K562 (cell line): ENCODE results near the gene RINL. TPM values are rescaled to one million over a fixed set of nuclear protein-coding genes. Genes with fewer than 3 reads are reported as not detected.

ENCODE experiments used
- BHLHE40 ChIP-seq: IDR thresholded peaks from 2 replicates; pipeline ENCODE4 v1.6.1; 2011; ENCODE audit warnings: low read length, improper control_type of control experiment
- EZH2 ChIP-seq: IDR thresholded peaks from 2 replicates; pipeline ENCODE4 v1.6.1; 2012; ENCODE audit warnings: low read depth, mild to moderate bottlenecking, inconsistent platforms, low read length, borderline replicate concordance
- MAZ ChIP-seq, 2 experiments: fragments of 450-650 bp in 1 of 2; sonication (generic) in 1 of 2; formaldehyde crosslinking; IDR thresholded peaks in 1 of 2; conservative IDR thresholded peaks in 1 of 2; 2 replicates each; pipeline versions ENCODE4 v1.4.0 to v1.5.0; 2020; ENCODE audit warnings: mild to moderate bottlenecking in 1 of 2, missing genetic modification reagents in 1 of 2
- MYC ChIP-seq, 2 experiments: fragments of 250-450 bp in 1 of 2; sonication (Bioruptor Pico) in 1 of 2; IDR thresholded peaks; 2 replicates each; pipeline versions ENCODE4 v1.5.1 to v1.6.1; 2012 to 2021; ENCODE audit warnings: low read depth in 2 of 2, borderline replicate concordance in 1 of 2, improper control_type of control experiment in 1 of 2, low read length in 1 of 2, mild to moderate bottlenecking in 1 of 2, moderate library complexity in 1 of 2
- NFATC3 ChIP-seq: fragments of 450-650 bp; IDR thresholded peaks from 2 replicates; pipeline ENCODE4 v1.6.1; 2017; ENCODE audit warnings: mild to moderate bottlenecking
- RERE ChIP-seq: sonication (generic); formaldehyde crosslinking; IDR thresholded peaks from 2 replicates; pipeline ENCODE4 v1.8.0; 2023; ENCODE audit warnings: missing genetic modification reagents, mild to moderate bottlenecking, borderline replicate concordance
- ZNF707 ChIP-seq: fragments of 250-450 bp; sonication (Bioruptor Pico); conservative IDR thresholded peaks from 2 replicates; pipeline ENCODE4 v1.8.0; 2022; ENCODE audit warnings: inconsistent platforms, mild to moderate bottlenecking, moderate library complexity
- ZNF79 ChIP-seq: fragments of 250-450 bp; sonication (Bioruptor Pico); IDR thresholded peaks from 2 replicates; pipeline ENCODE4 v1.4.0; 2020; ENCODE audit warnings: low read depth, mild to moderate bottlenecking, moderate library complexity
- polyA plus RNA-seq, 8 experiments: library from polyadenylated mRNA; depleted of rRNA in 4 of 8; stranded (reverse) in 5 of 8; unstranded in 3 of 8; fragments of >200 nt; fragmentation: Nextera tagmentation in 2 of 8; fragmentation: Illumina TruSeq in 1 of 8; extraction: Ambion mirVana in 2 of 8; extraction: Trizol in 1 of 8; gene quantifications; 2 replicates each; pipeline versions ENCODE4 v1.2.1 to v1.2.3, GENCODE V29; 2011 to 2014; ENCODE audit warnings: inconsistent platforms in 1 of 8, missing spikeins in 1 of 8
- total RNA-seq, 7 experiments: library from RNA; depleted of rRNA in 6 of 7; stranded (reverse); fragments of >200 nt in 6 of 7; fragmentation: Illumina TruSeq in 2 of 7; extraction: Trizol in 2 of 7; gene quantifications; 2 replicates each; pipeline versions ENCODE4 v1.2.1 to v1.2.3, GENCODE V29; 2011 to 2021; ENCODE audit warnings: low replicate concordance in 1 of 7
- TF ChIP-seq, protein P1 (sequence below), 2 experiments: fragments of 450-650 bp; IDR thresholded peaks; 2 replicates each; pipeline ENCODE4 v1.6.1; 2016; ENCODE audit warnings: mild to moderate bottlenecking in 2 of 2, borderline replicate concordance in 1 of 2, low read depth in 1 of 2, moderate library complexity in 1 of 2
- TF ChIP-seq, protein P2 (sequence below): fragments of 450-650 bp; IDR thresholded peaks from 2 replicates; pipeline ENCODE4 v1.6.1; 2017; ENCODE audit warnings: mild to moderate bottlenecking, moderate library complexity

The RINL gene
- total and polyA plus RNA-seq, 9 of the 15 experiments (the other 6 are each of a cell fraction or from before 2014, with no cell fraction given), result 0.82 to 10.9 (median 4.9) TPM

DNA sequence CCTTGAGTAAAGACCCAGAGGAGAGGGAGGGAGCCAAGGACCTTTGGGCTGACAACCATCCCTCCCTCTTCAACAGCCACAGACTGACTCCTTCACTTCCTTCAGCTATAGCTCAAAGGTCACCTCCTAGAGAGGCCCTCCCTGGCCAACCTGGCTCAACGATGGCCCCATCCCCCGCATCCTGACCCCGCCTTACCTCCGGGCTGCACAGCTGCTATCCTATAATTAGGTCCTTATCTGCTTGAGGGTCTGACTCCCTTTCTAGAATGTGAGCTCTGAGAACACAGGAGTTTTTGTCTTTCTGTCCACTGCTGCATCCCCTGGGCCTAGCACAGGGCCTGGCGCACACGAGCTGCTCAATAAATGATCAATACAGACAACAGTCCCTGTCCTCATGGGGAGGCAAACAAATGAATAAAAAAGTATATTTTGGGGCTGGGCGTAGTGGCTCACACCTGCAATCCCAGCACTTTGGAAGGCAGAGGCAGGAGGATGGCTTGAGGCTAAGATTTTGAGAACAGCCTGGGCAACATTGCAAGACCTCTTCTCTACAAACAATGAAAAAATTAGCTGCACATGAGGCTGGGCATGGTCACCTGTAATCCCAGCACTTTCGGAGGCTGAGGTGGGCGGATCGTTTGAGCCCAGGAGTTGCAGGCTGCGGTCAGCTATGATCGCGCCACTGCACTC lies 58.7 kb downstream of the RINL start (continued):
- TF ChIP-seq, protein P1, sequence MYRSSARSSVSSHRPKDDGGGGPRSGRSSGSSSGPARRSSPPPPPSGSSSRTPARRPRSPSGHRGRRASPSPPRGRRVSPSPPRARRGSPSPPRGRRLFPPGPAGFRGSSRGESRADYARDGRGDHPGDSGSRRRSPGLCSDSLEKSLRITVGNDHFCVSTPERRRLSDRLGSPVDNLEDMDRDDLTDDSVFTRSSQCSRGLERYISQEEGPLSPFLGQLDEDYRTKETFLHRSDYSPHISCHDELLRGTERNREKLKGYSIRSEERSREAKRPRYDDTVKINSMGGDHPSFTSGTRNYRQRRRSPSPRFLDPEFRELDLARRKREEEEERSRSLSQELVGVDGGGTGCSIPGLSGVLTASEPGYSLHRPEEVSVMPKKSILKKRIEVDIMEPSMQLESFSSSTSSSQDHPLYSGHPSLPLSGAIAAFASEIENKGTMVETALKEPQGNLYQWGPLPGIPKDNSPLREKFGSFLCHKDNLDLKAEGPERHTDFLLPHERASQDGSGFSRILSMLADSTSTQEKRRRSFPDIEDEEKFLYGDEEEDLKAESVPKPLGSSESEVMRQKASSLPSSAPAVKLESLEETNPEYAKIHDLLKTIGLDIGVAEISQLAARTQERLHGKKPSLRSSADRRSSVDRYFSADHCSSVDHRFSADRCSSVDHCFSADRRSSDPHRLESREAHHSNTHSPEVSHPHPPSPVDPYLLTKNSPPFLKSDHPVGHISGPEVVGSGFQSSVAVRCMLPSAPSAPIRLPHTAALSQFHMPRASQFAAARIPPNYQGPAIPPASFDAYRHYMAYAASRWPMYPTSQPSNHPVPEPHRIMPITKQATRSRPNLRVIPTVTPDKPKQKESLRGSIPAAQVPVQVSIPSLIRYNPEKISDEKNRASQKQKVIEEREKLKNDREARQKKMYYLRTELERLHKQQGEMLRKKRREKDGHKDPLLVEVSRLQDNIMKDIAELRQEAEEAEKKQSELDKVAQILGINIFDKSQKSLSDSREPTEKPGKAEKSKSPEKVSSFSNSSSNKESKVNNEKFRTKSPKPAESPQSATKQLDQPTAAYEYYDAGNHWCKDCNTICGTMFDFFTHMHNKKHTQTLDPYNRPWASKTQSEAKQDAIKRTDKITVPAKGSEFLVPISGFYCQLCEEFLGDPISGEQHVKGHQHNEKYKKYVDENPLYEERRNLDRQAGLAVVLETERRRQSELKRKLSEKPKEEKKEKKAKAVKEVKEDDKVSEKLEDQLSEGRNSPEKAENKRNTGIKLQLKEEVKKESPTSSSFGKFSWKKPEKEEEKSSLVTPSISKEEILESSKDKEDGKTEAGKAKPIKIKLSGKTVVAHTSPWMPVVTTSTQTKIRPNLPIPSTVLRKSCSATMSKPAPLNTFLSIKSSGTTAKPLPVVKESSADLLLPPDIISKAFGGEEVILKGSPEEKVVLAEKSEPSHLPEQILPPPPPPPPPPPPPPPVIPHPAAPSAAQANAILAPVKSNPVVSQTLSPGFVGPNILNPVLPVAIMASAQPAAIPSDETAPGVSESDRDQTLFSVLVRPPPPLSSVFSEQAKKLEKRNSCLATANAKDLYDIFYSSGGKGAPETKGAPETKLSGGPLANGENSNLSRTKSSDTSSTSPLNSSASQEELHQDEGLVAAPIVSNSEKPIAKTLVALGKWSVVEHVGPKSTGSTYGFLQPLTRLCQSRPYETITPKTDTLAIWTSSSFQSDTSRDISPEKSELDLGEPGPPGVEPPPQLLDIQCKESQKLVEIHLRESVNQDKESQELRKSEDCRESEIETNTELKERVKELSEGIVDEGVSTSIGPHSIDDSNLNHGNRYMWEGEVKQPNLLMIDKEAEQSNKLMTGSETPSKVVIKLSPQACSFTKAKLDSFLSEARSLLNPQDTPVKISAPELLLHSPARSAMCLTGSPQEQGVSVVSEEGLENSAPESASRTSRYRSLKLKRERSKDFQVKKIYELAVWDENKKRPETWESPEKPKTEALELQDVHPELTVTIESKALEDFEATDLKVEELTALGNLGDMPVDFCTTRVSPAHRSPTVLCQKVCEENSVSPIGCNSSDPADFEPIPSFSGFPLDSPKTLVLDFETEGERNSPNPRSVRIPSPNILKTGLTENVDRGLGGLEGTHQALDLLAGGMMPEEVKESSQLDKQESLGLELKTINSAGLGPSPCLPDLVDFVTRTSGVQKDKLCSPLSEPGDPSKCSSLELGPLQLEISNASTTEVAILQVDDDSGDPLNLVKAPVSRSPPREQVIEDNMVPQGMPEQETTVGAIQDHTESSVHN (IDR thresholded peaks at IDR 0.05; ENCODE audit: borderline replicate concordance in 1 of 2, low read depth in 1 of 2), result peak in 1 of 2 experiments; percentile 25; a peak in 1 of 4 replicates
- TF ChIP-seq MYC (IDR thresholded peaks at IDR 0.05; ENCODE audit: low read depth, low read length) (peak; percentile 59; the same call in 1 of the 2 replicates), MYC (CRISPR knock-in tag; IDR thresholded peaks at IDR 0.05; ENCODE audit: borderline replicate concordance, low read depth) (no peak), NFATC3 (no peak), BHLHE40 (peak; percentile 27; the same call in 1 of the 2 replicates), ZNF707 (CRISPR knock-in tag) (no peak), MAZ (CRISPR knock-in tag; conservative IDR thresholded peaks at IDR 0.05 in 1 of 2, IDR thresholded peaks at IDR 0.05 in 1 of 2) (peak in 1 of 2 experiments; percentile 67; a peak in 2 of 4 replicates), EZH2 (no peak), ZNF79 (CRISPR knock-in tag) (no peak), RERE (no peak)
- TF ChIP-seq, protein P2, sequence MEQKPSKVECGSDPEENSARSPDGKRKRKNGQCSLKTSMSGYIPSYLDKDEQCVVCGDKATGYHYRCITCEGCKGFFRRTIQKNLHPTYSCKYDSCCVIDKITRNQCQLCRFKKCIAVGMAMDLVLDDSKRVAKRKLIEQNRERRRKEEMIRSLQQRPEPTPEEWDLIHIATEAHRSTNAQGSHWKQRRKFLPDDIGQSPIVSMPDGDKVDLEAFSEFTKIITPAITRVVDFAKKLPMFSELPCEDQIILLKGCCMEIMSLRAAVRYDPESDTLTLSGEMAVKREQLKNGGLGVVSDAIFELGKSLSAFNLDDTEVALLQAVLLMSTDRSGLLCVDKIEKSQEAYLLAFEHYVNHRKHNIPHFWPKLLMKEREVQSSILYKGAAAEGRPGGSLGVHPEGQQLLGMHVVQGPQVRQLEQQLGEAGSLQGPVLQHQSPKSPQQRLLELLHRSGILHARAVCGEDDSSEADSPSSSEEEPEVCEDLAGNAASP, result no peak
